Stimulated activated CD8-positive, alpha-beta memory T cell treated with anti-CD3 and anti-CD28 coated beads, Interleukin-7, amount 100 ng/mL, for 48 hours (primary cell): Measurements from ENCODE around the gene PKD2L1.
"Not testable (repeated sequence)": the region's sequence is repeated elsewhere in the genome, so short reads cannot be mapped to it uniquely, and the experiment has no call there.

Experiments
- DNase-seq, 2 donors: peaks; one replicate each; pipeline ENCODE4 v3.0.0-alpha.2; 2020; ENCODE audit warnings: low read depth in 1 of 2; ENCODE audit errors: extremely low read depth in 1 of 2

Gene PKD2L1

DNA sequence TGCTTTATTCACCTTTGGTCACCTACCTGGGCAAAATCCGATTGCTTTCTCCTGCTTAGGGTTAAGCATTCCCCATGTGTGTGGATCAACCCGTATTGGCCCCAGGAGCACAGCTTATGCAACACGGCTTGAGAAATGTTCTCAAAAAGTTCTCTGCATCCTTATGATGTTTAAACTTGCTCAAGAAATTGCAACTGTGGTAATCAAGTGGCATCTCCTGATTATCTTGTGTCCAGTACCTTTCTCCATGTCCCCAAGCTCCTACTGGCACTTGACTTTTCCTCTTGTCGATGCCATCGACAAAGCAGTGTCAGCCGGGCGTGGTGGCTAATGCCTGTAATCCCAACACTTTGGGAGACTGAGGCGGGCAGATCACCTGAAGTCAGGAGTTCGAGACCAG is 4.7 kb upstream of the PKD2L1 start:
- DNase-seq, result no peak

DNA sequence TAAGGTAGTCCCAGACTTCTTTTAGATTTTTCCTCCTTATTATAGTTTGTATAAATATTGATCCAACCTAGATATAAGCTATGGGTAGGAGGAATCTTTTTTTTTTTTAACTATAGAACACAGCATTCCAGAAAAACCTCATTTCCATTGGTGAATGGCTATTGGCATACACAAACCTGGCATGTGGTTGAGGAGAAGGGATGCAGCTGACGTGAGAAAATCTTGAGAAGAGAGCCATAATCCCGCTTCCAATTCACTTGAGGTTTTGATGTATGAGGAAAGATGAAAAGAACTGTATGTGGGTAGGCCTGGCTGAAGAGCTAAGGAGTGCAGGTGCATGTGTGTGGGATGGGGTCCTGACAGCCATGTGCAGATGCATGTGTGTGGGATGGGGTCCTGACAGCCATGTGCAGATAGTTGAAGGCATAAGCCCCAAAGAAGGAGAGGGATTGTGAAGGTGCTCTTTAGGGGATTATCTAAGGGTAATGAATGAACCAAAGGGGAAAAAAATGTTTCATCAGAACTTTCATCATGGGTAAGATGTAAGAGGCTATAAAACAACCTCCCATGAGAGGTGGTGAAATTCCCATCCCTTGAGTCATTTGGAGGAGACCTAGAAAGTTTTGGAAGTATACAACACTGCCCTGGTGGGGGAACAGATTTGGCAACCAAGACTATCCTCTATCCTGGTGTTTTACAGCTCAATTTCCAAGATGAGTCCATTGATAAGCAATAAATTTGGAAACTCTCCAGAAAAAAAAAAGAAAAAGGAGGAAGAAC is 3.8 kb upstream of the PKD2L1 start:
- no peak for DNase-seq

DNA sequence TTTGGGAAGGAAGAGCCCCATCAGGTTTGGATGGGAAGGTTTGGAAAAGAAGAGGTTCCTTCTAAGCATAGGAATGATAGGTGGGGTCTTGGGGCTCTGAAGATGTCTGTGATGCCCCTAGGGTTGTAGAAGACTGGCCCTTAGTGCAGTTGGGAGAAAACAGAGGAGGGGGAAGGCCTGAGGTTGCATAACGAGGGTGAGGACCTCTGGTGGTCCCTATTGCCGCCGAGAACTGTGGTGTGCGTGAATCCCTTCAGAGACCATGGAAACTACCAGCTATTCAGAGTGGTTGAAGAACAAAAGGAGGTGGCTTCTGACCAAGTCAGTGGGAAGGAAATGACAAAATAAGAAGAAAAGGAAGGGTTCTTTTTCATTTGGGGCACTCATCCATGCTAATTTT is 3.1 kb upstream of the PKD2L1 start:
- no peak for DNase-seq

- no peak for DNase-seq
Measured at GRCh38 chr10:100328198-100328597, 1.8 kb downstream of the PKD2L1 start.

GRCh38 chr10:100327718-100328009 is 2.4 kb downstream of the PKD2L1 start:
- no peak for DNase-seq

DNA sequence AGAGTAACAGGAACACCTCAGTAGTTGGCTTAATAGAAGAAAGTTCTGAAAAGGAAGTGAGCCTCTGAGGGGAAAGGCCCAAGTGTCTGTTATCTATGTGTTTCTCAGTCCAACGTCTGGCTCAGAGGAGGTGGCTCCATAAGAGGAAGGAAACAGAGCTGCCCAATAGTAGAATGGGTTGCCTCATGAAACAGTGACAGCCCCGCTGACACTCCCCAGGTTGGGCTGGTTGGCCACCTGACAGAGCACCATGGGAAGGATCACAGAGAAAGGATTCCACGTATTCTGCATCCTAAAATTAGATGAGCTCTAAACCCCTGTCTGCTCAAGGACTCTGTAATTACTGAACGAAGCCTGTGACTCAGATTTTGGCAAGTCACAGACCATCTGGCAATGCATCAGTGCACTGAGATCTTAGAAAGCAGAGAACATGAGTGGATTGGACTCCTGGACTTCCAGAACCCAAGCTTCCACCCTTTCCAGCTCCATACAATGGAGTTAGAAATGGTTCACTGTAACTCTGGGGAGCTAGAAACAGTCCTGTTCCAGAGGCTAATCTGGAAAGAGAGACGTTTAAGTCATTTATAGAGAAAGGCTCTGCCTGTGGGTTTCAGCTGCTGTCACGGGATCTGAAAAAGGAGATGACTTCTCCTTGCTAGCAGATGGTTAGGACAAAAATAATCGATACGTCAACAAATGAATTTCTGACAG is 2.9 kb downstream of the PKD2L1 start:
- no peak for DNase-seq

GRCh38 chr10:100325158-100325557 is 4.9 kb downstream of the PKD2L1 start:
- no peak for DNase-seq

DNA sequence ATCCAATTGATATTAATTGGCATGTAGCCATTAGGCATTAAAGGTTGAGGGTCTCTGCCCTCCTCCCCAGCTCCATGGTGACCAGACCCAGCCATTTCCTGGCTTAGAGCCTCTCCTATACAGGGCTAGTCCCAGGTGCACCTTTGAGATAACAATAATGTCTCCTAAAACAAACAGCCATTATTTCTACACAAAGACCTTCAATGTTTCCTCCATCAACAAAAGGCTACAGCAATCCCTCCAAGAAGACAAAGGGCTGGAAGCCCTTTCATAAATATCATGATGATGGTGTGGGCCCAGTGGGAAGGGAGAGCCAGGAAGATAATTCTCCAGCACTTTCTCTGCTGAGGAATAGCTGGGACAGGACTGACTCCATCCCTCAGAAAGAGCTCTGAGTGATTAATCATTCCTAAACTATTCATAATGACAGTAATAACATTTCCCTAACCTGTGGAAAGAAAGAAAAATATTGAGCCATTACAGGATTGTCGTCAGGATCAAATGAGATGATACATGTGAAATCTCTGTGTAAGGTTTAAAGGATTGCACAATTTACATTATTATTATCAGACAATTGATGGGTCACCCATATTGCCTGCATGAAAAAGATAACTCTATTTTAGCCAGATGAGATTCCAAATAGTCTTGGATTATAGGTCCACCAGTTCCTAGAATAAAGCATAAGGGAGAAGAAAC is 10.2 kb downstream of the PKD2L1 start:
- no peak for DNase-seq

DNA sequence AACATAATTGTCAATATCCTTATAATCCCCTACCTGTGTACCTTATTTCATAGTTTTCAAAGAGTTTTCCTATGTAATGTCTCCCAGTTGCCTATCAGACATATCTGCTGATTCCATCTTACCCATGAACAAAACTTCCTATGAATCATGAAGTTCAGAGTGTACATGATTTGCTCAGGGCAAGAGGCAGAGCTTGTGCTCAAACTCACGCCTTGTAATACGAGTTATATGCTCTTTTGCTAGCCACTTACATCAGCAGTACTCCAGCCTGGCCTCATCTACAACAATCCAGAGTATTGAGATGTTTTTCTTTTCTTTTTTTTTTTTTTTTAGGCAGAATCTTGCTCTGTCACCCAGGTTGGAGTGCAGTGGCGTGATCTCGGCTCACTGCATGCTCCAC is 11.8 kb downstream of the PKD2L1 start:
- no peak for DNase-seq

GRCh38 chr10:100315615-100316014 is 14.4 kb downstream of the PKD2L1 start:
- no peak for DNase-seq

DNA sequence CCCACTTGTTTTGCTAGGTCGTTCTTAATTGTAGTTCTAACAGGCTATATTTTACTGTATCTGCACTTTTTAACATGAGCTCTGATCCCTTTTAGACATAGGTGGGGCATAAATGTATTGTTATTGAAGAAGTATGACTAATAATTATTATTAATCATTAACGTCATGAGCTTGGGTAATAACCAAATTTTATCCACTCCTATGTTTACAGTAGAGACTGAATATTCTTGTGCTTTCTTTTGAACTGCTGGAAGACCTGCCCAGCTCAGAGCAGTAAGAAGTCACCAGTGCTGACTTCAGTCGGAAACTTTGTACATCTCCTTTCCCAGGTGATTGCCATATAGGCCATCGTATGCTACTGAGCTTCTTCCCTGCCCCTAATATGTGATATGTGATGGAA is 18.7 kb downstream of the PKD2L1 start:
- no peak for DNase-seq

- no peak for DNase-seq
Measured at GRCh38 chr10:100307684-100308083, 22.3 kb downstream of the PKD2L1 start.

DNA sequence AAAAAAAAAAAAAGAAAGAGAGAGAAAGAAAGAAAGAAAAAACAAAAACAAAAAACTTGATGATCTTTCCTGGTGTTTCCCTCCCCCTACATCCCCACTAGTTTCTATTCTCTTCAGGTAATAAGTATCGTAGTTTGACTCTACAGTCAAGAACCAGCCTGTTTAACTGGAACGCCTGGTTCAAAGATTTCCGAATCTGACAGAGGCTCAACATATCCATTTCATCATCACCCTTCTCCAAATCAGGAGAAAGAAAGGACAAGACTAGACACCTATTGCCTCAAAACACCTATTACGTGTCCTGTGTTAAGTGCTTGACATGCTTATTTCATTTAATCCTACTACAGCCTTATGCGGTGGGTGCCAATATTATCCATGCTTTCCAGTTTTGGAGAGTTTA is 23.2 kb downstream of the PKD2L1 start:
- DNase-seq, result no peak

DNA sequence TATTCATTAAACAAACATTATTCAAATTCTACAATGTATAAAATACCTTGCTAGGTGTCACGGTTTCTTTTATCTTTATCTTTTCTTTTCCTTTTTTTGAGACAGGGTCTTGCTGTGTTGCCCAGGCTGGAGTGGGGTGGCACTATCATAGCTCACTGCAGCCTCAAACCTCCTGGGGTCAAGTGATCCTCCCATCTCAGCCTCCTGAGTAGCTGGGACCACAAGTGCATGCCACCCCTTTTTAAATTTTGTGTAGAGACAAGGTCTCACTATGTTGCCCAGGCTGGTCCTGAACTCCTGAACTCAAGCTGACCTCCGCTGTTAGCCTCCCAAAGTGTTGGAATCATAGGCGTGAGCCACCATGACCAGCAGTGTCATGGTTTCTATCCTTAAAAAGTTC is 25.6 kb downstream of the PKD2L1 start:
- no peak for DNase-seq

DNA sequence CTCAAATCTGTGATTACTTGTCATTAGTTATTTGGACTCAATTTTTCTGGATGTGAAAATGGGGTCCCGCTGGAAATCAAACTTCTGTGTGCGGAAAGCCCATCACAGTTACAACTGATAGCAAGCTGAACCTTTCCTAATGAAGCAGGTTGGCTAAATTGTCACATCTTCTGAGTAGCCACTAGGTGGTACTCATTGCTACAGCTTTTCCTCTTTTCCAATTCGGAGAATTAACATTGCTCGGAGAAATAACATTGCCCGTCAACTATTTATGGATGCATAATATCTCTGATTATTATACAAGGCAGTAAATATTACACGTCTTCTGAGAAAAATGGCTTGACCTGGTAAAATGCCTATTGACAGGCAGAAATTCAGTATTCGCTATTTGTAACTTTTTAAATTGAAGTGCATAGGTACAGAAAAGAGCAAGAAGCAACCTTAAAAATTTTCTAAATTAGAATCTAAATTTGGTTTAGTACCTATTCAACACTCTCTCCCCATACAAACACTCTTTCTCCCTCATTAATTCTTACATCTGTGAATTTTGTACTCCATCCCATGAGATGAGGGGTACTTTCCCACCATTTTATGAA is 26.2 kb downstream of the PKD2L1 start:
- DNase-seq, result no peak

- DNase-seq, result not testable (repeated sequence)
Measured at GRCh38 chr10:100301123-100301522, 28.9 kb downstream of the PKD2L1 start.

DNA sequence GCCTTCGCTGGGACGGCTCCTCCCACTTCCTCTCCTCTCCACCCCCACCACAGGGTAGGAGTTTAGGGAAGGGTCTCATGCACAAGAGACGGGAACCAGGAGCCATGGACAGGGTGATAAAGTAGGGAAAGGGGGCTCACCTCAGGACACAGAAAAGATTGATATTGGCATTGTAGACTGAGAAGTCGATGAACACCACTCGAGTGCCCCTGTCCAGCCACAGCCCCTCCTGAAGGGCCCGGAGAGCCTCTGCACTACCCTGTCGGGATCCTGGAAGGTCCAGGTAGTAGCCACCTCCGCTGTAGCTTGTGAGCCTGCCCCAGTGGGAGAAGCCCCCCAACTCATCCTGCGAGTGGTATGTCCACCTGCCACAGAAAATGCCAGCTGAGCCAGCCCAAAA is 32.8 kb downstream of the PKD2L1 start:
- DNase-seq, result no peak

- DNase-seq, result no peak
Measured at GRCh38 chr10:100293066-100293465, 37.0 kb downstream of the PKD2L1 start.

GRCh38 chr10:100292300-100292699 is 37.7 kb downstream of the PKD2L1 start:
- DNase-seq, result not testable (repeated sequence)

DNA sequence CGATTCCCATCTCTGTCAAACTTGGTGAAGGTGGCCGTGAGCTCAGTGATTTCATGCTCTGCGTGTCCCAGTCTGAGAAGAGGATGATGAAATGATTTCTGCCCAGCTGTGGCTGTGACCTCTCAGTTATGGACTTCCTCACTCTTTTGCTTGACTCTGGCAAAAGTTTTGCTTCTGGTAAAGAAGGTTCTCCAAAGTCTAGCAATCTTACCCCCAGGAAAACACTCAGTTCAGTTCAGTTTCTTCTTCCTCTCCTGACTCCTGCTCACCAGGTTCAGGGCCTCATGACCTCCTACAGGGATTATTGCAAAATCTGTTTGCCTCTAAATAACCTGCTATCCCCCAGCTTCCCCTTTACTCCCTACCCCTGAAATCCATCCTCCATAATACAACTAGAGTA is 38.7 kb downstream of the PKD2L1 start:
- DNase-seq, result no peak

- no peak for DNase-seq
Measured at GRCh38 chr10:100289641-100290040, 40.4 kb downstream of the PKD2L1 start.

GRCh38 chr10:100288196-100288595 is 41.8 kb downstream of the PKD2L1 start:
- DNase-seq, result no peak
